ENCODE results near the gene ITGAL. TPM values are rescaled to one million over a fixed set of nuclear protein-coding genes. Genes with fewer than 3 reads are reported as not detected.
"Not testable (repeated sequence)": the region's sequence is repeated elsewhere in the genome, so short reads cannot be mapped to it uniquely, and the experiment has no call there.

The ITGAL gene
- total RNA-seq, 2 donors from 2014 or later = 1.3 to 9.2 TPM

DNA sequence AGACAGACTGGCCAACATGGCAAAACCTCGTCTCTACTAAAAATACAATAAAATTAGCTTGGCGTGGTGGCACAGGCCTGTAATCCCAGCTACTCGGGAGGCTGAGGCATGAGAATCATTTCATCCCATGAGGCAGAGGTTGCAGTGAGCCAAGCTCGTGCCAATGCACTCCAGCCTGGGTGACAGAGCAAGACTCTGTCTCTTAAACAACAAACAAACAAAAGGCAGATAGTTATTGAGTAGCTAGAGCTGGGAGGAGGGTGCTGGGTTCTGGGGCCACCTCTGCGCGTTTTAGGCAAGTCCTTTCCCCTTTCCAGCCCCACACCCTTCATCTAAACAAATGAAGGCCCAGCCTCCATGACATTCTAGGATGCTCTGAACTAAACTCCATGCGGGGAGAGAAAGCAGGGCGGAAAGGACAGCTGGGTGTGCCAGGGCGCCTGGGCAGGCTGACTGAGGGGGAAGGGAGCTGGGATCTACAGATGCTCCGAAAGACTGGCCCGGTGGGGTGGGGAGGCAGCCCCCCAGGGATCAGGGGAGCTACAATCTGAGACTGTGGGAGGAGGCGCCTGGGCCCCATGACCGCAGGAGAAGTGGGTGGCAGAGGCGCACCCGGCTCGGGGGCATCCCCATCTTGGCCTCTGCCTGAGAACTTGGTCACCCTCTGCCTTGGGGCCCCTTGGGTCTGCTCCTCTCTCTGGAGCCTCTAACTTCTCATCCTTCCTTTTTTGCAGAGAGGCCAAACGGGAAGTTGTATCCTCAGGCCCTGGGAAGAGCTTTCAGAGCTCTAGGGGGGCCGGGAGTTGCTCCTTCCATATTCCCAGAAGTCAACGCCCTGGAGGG is 910 bp downstream of the ITGAL start:
- ATAC-seq = no peak
- WGBS, 2 donors = 51 to 55% methylated on average over 16 to 19 of the region's 19 CpGs
- intact Hi-C loops (cut with DNase I) = no loop called here

DNA sequence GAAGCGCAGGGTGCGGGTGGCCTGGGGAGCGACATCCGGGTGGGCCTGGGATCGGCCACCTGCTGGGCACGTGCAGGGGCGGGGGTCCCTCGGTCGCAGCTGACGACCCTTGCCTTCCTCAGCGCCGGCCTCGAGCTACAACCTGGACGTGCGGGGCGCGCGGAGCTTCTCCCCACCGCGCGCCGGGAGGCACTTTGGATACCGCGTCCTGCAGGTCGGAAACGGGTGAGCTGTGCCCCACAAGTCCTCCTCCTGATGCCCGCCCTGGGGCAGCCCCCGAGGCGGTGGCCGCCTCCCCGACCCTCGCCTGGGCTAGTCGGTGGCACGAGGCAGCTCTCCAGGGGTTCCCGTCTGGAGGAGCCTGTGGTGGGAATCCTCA is 1.5 kb downstream of the ITGAL start:
- no peaks in the 10 kb centered on the region for H3K9me3 ChIP-seq
- H3K4me1 ChIP-seq = no peaks in the 10 kb centered on the region
- peaks cover 0 to 6% of the 10 kb centered on the region in 2 donors for H3K27me3 ChIP-seq
- ATAC-seq (no peak), DNase-seq (no peak)
- TF ChIP-seq POLR2A (IDR thresholded peaks at IDR 0.05) = no peak
- TF ChIP-seq, protein P1, sequence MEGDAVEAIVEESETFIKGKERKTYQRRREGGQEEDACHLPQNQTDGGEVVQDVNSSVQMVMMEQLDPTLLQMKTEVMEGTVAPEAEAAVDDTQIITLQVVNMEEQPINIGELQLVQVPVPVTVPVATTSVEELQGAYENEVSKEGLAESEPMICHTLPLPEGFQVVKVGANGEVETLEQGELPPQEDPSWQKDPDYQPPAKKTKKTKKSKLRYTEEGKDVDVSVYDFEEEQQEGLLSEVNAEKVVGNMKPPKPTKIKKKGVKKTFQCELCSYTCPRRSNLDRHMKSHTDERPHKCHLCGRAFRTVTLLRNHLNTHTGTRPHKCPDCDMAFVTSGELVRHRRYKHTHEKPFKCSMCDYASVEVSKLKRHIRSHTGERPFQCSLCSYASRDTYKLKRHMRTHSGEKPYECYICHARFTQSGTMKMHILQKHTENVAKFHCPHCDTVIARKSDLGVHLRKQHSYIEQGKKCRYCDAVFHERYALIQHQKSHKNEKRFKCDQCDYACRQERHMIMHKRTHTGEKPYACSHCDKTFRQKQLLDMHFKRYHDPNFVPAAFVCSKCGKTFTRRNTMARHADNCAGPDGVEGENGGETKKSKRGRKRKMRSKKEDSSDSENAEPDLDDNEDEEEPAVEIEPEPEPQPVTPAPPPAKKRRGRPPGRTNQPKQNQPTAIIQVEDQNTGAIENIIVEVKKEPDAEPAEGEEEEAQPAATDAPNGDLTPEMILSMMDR (IDR thresholded peaks at IDR 0.05) = no peak
- no peaks in the 10 kb centered on the region for H3K36me3 ChIP-seq (replicated peaks in 1 of 2; ENCODE audit: insufficient read depth in 1 of 2, low read depth in 2 of 2)
- no peak overlapping the region for H3K27ac ChIP-seq
- intact Hi-C loops (cut with DNase I) = no loop called here
- 23 to 35% methylated on average over 7 to 21 of the region's 35 CpGs for WGBS, 2 donors
- H3K4me3 ChIP-seq = no peak overlapping the region

More for the DNA sequence above, 910 bp downstream of the ITGAL start:
- Histone ChIP-seq H3K36me3 (replicated peaks in 1 of 2; ENCODE audit: insufficient read depth in 1 of 2, low read depth in 2 of 2) (no peaks in the 10 kb centered on the region), H3K9me3 (no peaks in the 10 kb centered on the region), H3K4me3 (no peak overlapping the region), H3K27ac (no peak overlapping the region), H3K27me3 (peaks cover 0 to 6% of the 10 kb centered on the region in 2 donors), H3K4me1 (no peaks in the 10 kb centered on the region)
- peak in 1 of 4 donors; percentile 22 for DNase-seq
- TF ChIP-seq, protein P1 (IDR thresholded peaks at IDR 0.05) = no peak

DNA sequence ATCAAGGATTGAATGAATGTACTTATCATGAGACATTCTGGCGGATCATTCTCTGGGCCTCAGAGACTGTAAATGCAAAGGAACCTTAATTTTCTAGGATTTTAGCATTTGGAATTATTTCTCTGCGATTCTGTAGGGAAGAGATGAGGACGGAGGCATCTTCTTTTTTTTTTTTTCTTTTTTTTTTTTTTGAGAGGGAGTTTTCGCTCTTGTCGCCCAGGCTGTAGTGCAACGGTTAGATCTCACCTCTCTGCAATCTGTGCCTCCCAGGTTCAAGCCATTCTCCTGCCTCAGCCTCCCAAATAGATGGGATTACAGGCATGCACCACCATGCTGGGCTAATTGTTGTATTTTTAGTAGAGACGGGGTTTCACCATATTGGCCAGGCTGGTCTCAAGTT is 2.1 kb downstream of the ITGAL start:
- TF ChIP-seq, protein P1 (IDR thresholded peaks at IDR 0.05) = no peak
- no peak for TF ChIP-seq POLR2A (IDR thresholded peaks at IDR 0.05)
- peaks cover 0 to 6% of the 10 kb centered on the region in 2 donors for H3K27me3 ChIP-seq
- DNase-seq (no peak), ATAC-seq (no peak)
- intact Hi-C loops (cut with DNase I) = no loop called here
- no peak overlapping the region for H3K4me3 ChIP-seq
- no peaks in the 10 kb centered on the region for H3K9me3 ChIP-seq
- WGBS, 2 donors = 78 to 82% methylated on average over 6 to 7 of the region's 7 CpGs
- H3K36me3 ChIP-seq (replicated peaks in 1 of 2; ENCODE audit: insufficient read depth in 1 of 2, low read depth in 2 of 2) = no peaks in the 10 kb centered on the region
- H3K27ac ChIP-seq = no peak overlapping the region
- H3K4me1 ChIP-seq = no peaks in the 10 kb centered on the region

DNA sequence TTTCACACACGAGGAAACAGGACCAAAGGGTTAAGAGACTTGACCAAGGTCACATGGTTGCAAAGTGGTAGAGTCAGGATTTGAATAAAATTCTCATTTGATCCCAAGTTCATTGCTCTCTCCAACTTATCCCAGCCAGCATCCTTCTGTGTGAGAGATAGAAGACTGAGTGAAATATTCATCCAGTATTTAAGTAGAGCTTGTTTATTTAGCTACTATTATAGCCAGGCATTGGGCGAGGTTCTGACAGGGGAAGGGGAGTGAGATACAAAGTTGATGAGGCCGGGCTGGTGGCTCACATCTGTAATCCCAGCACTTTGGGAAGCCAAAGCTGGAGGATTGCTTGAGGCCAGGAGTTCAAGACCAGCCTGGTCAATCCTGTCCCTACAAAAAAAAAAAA is 4.4 kb downstream of the ITGAL start:
- no peak for DNase-seq

DNA sequence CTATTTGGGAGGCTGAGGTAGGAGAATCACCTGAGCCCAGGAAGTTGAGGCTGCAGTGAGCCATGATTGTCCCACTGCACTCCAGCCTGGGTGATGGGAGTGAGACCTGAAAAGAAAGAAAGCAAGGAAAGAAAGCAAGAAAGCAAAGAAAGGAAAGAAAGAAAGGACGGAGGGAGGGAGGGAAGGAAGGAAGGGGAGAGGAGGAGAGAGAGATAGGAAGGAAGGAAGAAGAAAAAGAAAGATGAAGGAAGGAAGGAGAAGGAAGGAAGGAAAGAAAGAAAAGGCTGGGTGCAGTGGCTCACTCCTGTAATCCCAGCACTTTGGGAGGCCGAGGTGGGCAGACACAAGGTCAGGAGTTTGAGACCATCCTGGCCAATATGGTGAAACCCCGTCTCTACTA is 5.2 kb downstream of the ITGAL start:
- H3K27me3 ChIP-seq; H3K27ac ChIP-seq; H3K4me3 ChIP-seq; intact Hi-C loops (cut with DNase I); DNase-seq; H3K36me3 ChIP-seq (replicated peaks in 1 of 2; ENCODE audit: insufficient read depth in 1 of 2, low read depth in 2 of 2); H3K4me1 ChIP-seq; H3K9me3 ChIP-seq; ATAC-seq: not testable (repeated sequence)
- 74 to 83% methylated on average over 3 of the region's 3 CpGs for WGBS, 2 donors

More for the DNA sequence above, 4.4 kb downstream of the ITGAL start:
- no peak overlapping the region for H3K4me3 ChIP-seq
- no peak overlapping the region for H3K27ac ChIP-seq
- intact Hi-C loops (cut with DNase I) = no loop called here
- peaks cover 0 to 6% of the 10 kb centered on the region in 2 donors for H3K27me3 ChIP-seq
- H3K9me3 ChIP-seq = no peaks in the 10 kb centered on the region
- WGBS, 2 donors = 46 to 49% methylated on average over 3 of the region's 3 CpGs
- ATAC-seq = no peak
- TF ChIP-seq, protein P1 (IDR thresholded peaks at IDR 0.05) = no peak
- TF ChIP-seq POLR2A (IDR thresholded peaks at IDR 0.05) = no peak
- no peaks in the 10 kb centered on the region for H3K4me1 ChIP-seq
- no peaks in the 10 kb centered on the region for H3K36me3 ChIP-seq (replicated peaks in 1 of 2; ENCODE audit: insufficient read depth in 1 of 2, low read depth in 2 of 2)
